HG02798 (cell line): ENCODE results near the gene PPARGC1A.

Source experiments
- ATAC-seq: cut with Tn5 transposase; IDR thresholded peaks from one replicate; pipeline ENCODE4 v1.9.1; 2021; ENCODE audit warnings: mild to moderate bottlenecking; ENCODE audit not compliant: unreplicated experiment, poor library complexity

Gene PPARGC1A

GRCh38 chr4:23782778-23783437 lies 106.9 kb downstream of the PPARGC1A start:
- ATAC-seq, result no peak

GRCh38 chr4:23779839-23780238 lies 110.0 kb downstream of the PPARGC1A start:
- ATAC-seq, result no peak

GRCh38 chr4:23779422-23779821 lies 110.4 kb downstream of the PPARGC1A start:
- no peak for ATAC-seq

GRCh38 chr4:23775694-23776093 lies 114.2 kb downstream of the PPARGC1A start:
- ATAC-seq, result no peak

- ATAC-seq, result no peak
These were observed 114.9 kb downstream of the PPARGC1A start for GRCh38 chr4:23774909-23775308.

- no peak for ATAC-seq
These were observed 115.8 kb downstream of the PPARGC1A start for GRCh38 chr4:23773884-23774636.

GRCh38 chr4:23770011-23770410 lies 119.8 kb downstream of the PPARGC1A start:
- no peak for ATAC-seq

- ATAC-seq, result no peak
These were observed 120.4 kb downstream of the PPARGC1A start for GRCh38 chr4:23769406-23769805.

- ATAC-seq, result no peak
These were observed 121.3 kb downstream of the PPARGC1A start for GRCh38 chr4:23768541-23768940.

- no peak for ATAC-seq
These were observed 123.5 kb downstream of the PPARGC1A start for GRCh38 chr4:23766344-23766743.

- no peak for ATAC-seq
These were observed 126.3 kb downstream of the PPARGC1A start for GRCh38 chr4:23763559-23763958.

- ATAC-seq, result no peak
These were observed 127.3 kb downstream of the PPARGC1A start for GRCh38 chr4:23762551-23762950.

- no peak for ATAC-seq
These were observed 130.8 kb downstream of the PPARGC1A start for GRCh38 chr4:23759066-23759465.

- ATAC-seq, result no peak
These were observed 135.2 kb downstream of the PPARGC1A start for GRCh38 chr4:23754688-23755087.

GRCh38 chr4:23750125-23750524 lies 139.7 kb downstream of the PPARGC1A start:
- ATAC-seq, result no peak

- ATAC-seq, result no peak
These were observed 142.5 kb downstream of the PPARGC1A start for GRCh38 chr4:23747281-23747735.

- ATAC-seq, result no peak
These were observed 143.2 kb downstream of the PPARGC1A start for GRCh38 chr4:23746672-23747071.

GRCh38 chr4:23746027-23746426 lies 143.8 kb downstream of the PPARGC1A start:
- ATAC-seq, result no peak

GRCh38 chr4:23745377-23745776 lies 144.5 kb downstream of the PPARGC1A start:
- ATAC-seq, result no peak
